ENCODE measurements around the gene MON1A.

GRCh38 chr3:49876567-49876966 lies 53.0 kb downstream of the MON1A start:
- no peak for TF ChIP-seq CTCF (IDR thresholded peaks at IDR 0.05; ENCODE audit: insufficient read depth, low read length, poor library complexity, severe bottlenecking)
- TF ChIP-seq EZH2phosphoT487 (conservative IDR thresholded peaks at IDR 0.05; ENCODE audit: low read length): no peak

Data from SU-DHL-6 (cell line).